NCI-H128 (cell line): ENCODE results near the gene DNMT3A.
A peak's percentile ranks its signal among the peaks of the same experiment; 100 is the strongest.

Experiments used
- DNase-seq: peaks from one replicate; lab custom pipeline; 2025; ENCODE audit not compliant: unreplicated experiment; lab: John Stamatoyannopoulos, UW

Gene DNMT3A

GRCh38 chr2:25262288-25262687 is 79.4 kb downstream of the DNMT3A start:
- DNase-seq = no peak

DNA sequence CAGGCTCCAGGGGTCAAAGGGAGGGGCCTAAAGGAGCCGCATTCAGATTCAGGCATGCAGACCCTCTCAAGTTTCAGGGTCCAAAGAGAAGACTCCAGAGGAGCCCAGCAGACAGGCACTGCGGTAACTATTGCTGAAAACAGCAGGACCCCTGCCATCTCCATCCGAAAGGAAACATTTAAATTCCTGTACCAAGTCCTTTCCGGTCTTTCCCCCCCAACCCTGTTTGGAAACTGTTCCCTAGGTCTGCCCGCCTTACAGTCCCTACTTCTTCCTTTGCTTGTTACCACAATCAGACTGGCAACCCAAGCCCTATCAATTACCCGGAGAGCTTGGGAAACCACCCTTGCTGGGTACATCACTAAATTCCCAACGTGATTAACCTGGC is 82.0 kb downstream of the DNMT3A start:
- DNase-seq = no peak

DNA sequence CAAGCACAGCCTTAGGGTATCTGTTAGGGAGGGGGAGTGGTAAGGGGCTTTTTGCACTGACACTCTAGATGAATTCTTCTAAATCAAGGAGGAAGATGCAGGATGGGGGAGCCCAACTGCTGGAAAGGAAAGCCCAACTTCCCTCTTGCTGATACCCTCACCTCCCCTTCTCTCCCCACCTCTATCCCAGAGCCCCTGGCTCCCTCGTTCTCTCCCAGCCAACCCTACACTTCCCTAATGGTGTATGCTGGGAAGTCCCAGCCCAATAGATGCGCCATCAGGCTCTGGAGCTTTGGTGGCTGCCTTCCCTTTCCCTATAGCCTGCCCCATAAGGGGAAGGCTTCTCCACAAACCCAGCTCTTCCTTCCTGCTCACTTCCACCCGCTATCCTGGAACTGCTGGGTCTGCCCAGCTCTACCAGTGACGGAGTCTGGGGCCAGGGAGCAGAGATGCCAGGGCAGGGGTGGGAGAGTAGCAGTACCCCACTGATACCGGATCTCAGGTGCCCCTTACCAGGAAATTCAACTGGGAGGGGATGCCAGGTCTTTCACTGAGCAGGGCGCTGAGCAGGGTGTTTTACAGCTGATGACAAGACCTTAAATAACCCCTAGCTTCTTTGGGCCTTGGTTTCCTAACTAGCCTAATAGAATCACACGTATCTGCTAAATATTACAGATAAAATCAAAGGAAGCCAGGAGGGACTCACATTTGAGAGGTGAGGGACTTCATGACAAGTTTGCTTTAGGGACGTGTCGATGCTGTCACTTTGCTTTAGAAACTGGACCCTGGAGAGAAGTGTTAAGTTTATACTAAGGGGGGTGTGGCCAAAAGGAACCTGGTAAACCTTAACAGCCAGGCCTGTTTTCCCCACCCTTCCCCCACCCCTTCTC is 82.6 kb downstream of the DNMT3A start:
- no peak for DNase-seq

GRCh38 chr2:25257931-25258846 is 83.5 kb downstream of the DNMT3A start:
- DNase-seq = no peak

DNA sequence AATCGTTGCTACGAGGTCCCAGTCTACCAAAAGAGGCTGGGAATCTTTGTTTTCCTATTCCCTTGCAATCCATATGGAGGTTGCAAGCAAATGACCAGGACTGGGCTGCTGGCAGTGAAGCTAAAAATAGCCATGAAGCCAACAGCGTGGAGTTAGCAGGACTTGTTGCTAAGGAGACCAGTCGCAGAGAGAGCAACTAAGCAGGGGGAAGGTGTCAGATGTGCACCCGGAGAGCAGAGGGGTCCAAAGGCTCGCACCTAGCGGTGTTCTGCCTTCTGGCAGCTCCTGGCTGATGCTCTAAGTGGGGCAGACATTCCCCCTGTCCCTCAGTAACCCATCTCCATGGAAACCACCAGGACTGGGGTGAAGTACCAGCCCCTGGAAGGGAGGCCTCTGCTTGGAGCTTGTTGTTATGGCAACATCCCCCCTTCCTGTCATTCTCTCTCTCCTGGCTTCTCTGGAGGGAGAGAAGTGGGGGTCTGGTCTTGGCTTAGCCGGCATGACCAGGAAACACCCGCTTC is 84.6 kb downstream of the DNMT3A start:
- no peak for DNase-seq

DNA sequence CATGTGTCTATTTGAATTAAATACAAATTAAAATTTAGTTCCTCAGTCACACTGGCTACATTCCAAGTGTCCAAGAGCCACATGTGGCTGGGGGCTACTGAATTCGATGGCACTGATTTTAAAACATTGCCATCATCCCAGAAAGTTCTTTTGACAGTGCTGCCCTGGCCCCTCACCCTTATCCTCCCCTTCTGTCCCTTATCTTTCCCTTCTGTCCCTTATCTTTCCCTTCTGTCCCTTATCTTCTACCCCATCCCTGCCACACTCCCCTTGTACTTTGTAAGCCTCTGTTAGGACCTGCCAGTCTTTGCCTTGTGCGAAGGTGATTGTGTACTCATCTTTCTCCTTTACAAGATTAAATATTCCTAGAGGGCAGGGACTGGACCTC is 85.2 kb downstream of the DNMT3A start:
- no peak for DNase-seq

- no peak for DNase-seq
Observed at GRCh38 chr2:25255745-25256487, 85.8 kb downstream of the DNMT3A start.

DNA sequence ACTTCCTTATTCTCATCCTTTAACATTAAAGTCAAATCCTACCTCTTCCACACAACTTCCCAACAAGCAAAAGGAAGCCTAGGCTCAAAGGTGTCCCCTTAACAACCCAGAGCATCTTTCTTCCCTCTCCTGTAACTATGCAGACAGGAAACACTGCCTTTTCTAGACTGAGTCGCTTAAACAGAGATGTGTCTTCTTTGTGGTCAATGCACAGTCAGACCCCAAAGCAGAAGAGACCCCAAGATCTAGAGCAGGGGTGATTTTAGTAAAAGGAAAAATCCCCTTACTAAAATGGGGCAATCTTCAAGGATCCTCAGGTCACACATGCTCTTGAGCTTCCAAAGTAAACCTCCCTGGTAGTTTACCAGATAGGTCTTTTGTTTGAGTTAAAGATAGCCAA is 86.8 kb downstream of the DNMT3A start:
- no peak for DNase-seq

GRCh38 chr2:25253153-25253626 is 88.5 kb downstream of the DNMT3A start:
- no peak for DNase-seq

DNA sequence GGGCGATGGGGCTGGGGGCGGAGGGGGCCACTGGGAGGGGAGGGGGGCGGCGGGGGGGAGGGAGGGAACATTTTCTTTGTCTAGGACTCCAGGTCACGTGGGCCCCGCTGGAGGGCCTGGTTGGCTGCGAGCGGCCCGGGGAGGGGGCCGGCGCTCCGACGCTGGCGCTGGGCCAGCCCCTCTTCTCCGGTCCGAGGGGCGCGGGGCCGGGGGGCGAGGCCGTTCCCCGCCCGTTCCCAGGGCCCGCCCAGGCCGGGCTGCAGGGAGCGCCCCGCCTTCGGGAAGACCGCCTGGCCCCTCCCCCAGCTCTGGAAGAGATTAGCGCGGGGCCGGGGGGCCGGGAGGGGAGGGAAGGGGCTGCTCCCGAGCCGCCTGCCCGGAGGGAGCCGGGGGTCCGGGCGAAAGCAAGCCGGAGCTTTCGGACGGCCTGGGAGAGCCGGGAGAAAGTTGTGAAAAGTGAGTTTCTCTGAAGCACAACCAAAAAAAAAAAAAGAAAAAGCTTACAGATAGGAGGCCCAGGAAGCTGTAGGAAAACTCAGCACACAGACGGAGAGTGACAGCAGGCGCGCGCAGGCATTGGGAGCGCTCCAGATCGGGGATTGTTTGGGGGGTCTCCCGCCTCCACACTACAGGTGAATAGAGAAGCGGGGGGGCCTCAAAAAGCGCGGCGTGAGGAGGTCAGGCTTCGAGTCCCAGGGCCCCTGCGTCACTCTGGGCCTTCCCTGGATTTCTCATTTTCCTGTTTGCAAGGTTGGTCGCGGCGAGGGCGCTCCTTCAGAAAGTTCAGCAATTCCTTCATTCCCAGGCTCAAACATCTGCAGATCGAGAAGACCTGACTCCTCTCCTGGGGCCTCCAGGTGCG is 89.2 kb downstream of the DNMT3A start:
- peak; percentile 59 for DNase-seq

- no peak for DNase-seq
Observed at GRCh38 chr2:25251422-25252273, 90.1 kb downstream of the DNMT3A start.

- DNase-seq = no peak
Observed at GRCh38 chr2:25251071-25251421, 90.7 kb downstream of the DNMT3A start.

GRCh38 chr2:25250331-25251070 is 91.2 kb downstream of the DNMT3A start:
- DNase-seq = no peak

DNA sequence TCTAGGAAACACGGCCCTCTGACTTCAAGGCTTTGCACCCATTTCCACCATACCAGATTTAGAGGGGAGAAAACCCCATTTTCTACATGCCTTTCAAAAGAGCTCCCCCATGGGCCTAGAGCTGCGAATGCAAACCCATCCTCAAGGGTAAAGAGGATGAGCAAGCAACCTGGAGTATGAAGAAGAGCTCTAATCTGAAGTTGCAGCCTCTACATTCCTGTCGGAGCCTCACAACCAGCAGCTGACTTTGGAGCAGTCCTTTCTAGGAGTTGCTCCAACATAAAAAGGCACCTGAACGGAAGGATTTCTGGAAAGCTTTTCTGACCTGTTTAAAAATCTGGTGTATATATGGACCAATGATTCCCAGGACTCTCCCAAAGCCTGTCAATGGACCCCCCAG is 91.9 kb downstream of the DNMT3A start:
- no peak for DNase-seq

DNA sequence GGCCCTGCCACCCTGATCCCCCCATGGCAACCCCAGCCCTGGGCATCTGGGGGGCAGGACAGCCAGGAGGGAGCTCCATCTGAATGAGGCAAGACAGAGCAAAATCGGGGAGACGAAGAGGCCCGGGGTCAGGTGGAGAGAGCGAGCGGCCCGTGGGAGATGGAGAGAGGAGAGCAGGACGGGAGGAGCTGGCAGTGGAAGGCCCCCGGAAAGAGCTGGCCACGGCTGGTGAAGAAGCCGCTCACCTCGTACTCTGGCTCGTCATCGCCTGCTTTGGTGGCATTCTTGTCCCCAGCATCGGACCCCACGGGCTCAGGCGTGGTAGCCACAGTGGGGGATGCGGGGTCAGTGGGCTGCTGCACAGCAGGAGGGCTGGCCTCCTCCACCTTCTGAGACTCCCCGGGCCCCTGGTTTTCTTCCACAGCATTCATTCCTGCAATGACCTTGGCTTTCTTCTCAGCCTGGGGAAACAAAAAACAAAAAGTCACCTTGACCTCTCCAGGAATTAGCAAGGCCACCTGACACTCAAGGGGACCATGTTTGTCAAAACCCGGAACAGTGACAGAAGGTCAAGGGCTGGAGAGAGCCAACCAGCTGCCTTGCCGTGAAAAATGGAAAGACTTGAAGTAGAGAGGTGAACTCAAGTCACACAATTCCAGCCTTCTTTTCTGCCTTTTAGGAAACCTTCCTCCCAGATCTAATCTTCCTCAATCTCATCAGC is 93.8 kb downstream of the DNMT3A start:
- no peak for DNase-seq

GRCh38 chr2:25246558-25247290 is 95.0 kb downstream of the DNMT3A start:
- DNase-seq = no peak

- DNase-seq = no peak
Observed at GRCh38 chr2:25246001-25246400, 95.7 kb downstream of the DNMT3A start.
